ENCODE measurements around the gene HOXB3. TPM values are rescaled to one million over a fixed set of nuclear protein-coding genes. Genes with fewer than 3 reads are reported as not detected.
A peak's percentile ranks its signal among the peaks of the same experiment; 100 is the strongest.

Gene HOXB3
- total RNA-seq, 5 donors from 2014 or later (not counting 1 experiment from before 2014, with no cell fraction given): 3.5 to 7.7 (median 4.2) TPM

DNA sequence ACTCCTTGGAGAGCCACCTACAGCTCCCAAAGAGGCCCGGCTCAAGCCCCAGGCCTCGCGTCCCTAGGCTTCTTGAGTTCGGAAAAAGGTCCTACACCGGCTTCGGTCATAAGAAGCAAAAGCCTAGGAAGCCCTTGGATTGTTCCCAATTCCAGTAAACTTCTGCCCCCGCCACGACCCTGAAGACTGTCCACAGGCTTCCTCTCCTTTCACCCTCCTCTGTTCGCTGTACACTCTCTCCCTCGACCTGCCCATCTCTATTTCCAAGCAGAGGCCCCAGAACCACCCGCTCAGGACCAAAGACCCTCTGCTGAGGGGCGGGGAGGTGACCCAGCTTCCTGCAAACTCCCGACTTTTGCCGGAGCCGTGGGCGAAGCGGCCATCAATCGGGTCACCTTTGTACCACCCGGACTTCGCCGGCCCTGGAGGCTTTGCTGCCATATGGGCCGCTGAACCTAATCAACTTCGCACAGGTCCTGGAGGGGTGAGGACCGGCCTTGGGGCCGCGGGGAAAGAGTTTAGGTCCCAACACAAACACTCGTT is 47.9 kb downstream of the HOXB3 start:
- Mint-ChIP-seq H3K27ac (peak overlapping the region; percentile 99 to 100), H3K36me3 (peaks cover 3% of the 10 kb centered on the region), H3K4me3 (peak overlapping the region; percentile 90 to 98 (median 91)), H3K27me3 (peaks cover 10 to 15% of the 10 kb centered on the region in 2 donors), H3K4me1 (peaks cover 40 to 63% (median 48%) of the 10 kb centered on the region in 3 donors), H3K9me3 (no peaks in the 10 kb centered on the region)
- peak overlapping the region; percentile 95 for H3K27ac ChIP-seq (ENCODE audit: low read length)
- no peaks in the 10 kb centered on the region for H3K9me3 ChIP-seq
- peaks cover 19 to 41% of the 10 kb centered on the region in 2 experiments for H3K4me1 ChIP-seq (ENCODE audit: control insufficient read depth in 1 of 2, extremely low read depth in 1 of 2, insufficient read depth in 2 of 2, low read length in 2 of 2)
- H3K36me3 ChIP-seq (ENCODE audit: control insufficient read depth in 2 of 2, extremely low read depth in 1 of 2, insufficient read depth in 1 of 2, low read length in 1 of 2): no peaks in the 10 kb centered on the region
- 46% methylated on average over 21 of the region's 27 CpGs for WGBS (ENCODE audit: insufficient coverage)
- peaks cover 0 to 44% of the 10 kb centered on the region in 2 experiments for H3K27me3 ChIP-seq (replicated peaks in 1 of 2; ENCODE audit: control insufficient read depth in 2 of 2, extremely low read depth in 1 of 2, insufficient read depth in 2 of 2, low read length in 1 of 2)
- ATAC-seq (replicated peaks in 1 of 4): no peak
- peak in 11 of 35 experiments; percentile 16 to 53 (median 23) for DNase-seq
- CTCF ChIA-PET: interaction anchor here (0.6 to 1.1 kb wide), 2 partner anchors 46 to 183 kb away, joined by 3 read pairs; no protein-coding TSS in a partner anchor
- H3K4me3 ChIP-seq (ENCODE audit: control insufficient read depth in 1 of 2, extremely low read depth in 1 of 2, low read length in 1 of 2): peak overlapping the region; percentile 80 to 94
- POLR2A ChIA-PET: interaction anchor here in 1 of 2 donors (0.6 kb wide), 1 partner anchor 38 kb away, joined by 4 read pairs; no protein-coding TSS in a partner anchor

- POLR2A ChIA-PET: interaction anchor here (0.6 to 0.7 kb wide), 7 partner anchors 9 to 1174 kb away, joined by 3 to 4 read pairs (median 3); no protein-coding TSS in a partner anchor
- Histone ChIP-seq H3K27ac (ENCODE audit: low read length) (peak overlapping the region; percentile 95), H3K4me1 (ENCODE audit: control insufficient read depth in 1 of 2, extremely low read depth in 1 of 2, insufficient read depth in 2 of 2, low read length in 2 of 2) (peaks cover 17 to 35% of the 10 kb centered on the region in 2 experiments), H3K9me3 (no peaks in the 10 kb centered on the region), H3K27me3 (replicated peaks in 1 of 2; ENCODE audit: control insufficient read depth in 2 of 2, extremely low read depth in 1 of 2, insufficient read depth in 2 of 2, low read length in 1 of 2) (peaks cover 0 to 41% of the 10 kb centered on the region in 2 experiments), H3K36me3 (ENCODE audit: control insufficient read depth in 2 of 2, extremely low read depth in 1 of 2, insufficient read depth in 1 of 2, low read length in 1 of 2) (no peaks in the 10 kb centered on the region), H3K4me3 (ENCODE audit: control insufficient read depth in 1 of 2, extremely low read depth in 1 of 2, low read length in 1 of 2) (peak overlapping the region; percentile 80 to 94)
- peak in 26 of 35 experiments; percentile 19 to 74 (median 38) for DNase-seq
- peak overlapping the region; percentile 90 to 98 (median 91) for H3K4me3 Mint-ChIP-seq
- H3K27ac Mint-ChIP-seq: peak overlapping the region; percentile 99 to 100
- H3K36me3 Mint-ChIP-seq: peaks cover 3% of the 10 kb centered on the region
- CTCF ChIA-PET: interaction anchor here (0.6 to 1.1 kb wide), 4 partner anchors 34 to 184 kb away, joined by 3 read pairs; no protein-coding TSS in a partner anchor
- H3K9me3 Mint-ChIP-seq: no peaks in the 10 kb centered on the region
- 13% methylated on average over 27 of the region's 36 CpGs for WGBS (ENCODE audit: insufficient coverage)
- ATAC-seq (replicated peaks in 1 of 4): peak; percentile 37 to 48 (median 44)
- H3K27me3 Mint-ChIP-seq: peaks cover 10 to 17% of the 10 kb centered on the region in 2 donors
- H3K4me1 Mint-ChIP-seq: peaks cover 37 to 61% (median 44%) of the 10 kb centered on the region in 3 donors
Observed at GRCh38 chr17:48541577-48542113, 48.4 kb downstream of the HOXB3 start.

- Histone ChIP-seq H3K4me3 (ENCODE audit: control insufficient read depth in 1 of 2, extremely low read depth in 1 of 2, low read length in 1 of 2) (peak overlapping the region; percentile 80 to 94), H3K4me1 (ENCODE audit: control insufficient read depth in 1 of 2, extremely low read depth in 1 of 2, insufficient read depth in 2 of 2, low read length in 2 of 2) (peaks cover 12 to 30% of the 10 kb centered on the region in 2 experiments), H3K36me3 (ENCODE audit: control insufficient read depth in 2 of 2, extremely low read depth in 1 of 2, insufficient read depth in 1 of 2, low read length in 1 of 2) (no peaks in the 10 kb centered on the region), H3K27me3 (replicated peaks in 1 of 2; ENCODE audit: control insufficient read depth in 2 of 2, extremely low read depth in 1 of 2, insufficient read depth in 2 of 2, low read length in 1 of 2) (peaks cover 0 to 37% of the 10 kb centered on the region in 2 experiments), H3K9me3 (no peaks in the 10 kb centered on the region), H3K27ac (ENCODE audit: low read length) (peak overlapping the region; percentile 95)
- Mint-ChIP-seq H3K4me1 (peaks cover 33 to 56% (median 39%) of the 10 kb centered on the region in 3 donors), H3K27me3 (peaks cover 7 to 18% of the 10 kb centered on the region in 2 donors), H3K27ac (peak overlapping the region; percentile 99 to 100), H3K36me3 (peaks cover 3% of the 10 kb centered on the region), H3K9me3 (no peaks in the 10 kb centered on the region), H3K4me3 (peak overlapping the region; percentile 90 to 98 (median 91))
- ATAC-seq (replicated peaks in 1 of 4): peak in 1 of 4 experiments; percentile 3
- POLR2A ChIA-PET: interaction anchor here (0.6 to 1.0 kb wide), 8 partner anchors 8 to 1174 kb away, joined by 3 to 4 read pairs (median 3); partner anchors contain the start of gene SNX11 (in 1 of the 2)
- WGBS (ENCODE audit: insufficient coverage): 31% methylated on average over 5 of the region's 12 CpGs
- CTCF ChIA-PET: interaction anchor here in 1 of 2 donors (0.6 to 1.1 kb wide), 3 partner anchors 34 to 161 kb away, joined by 3 read pairs; no protein-coding TSS in a partner anchor
- peak in 2 of 35 experiments; percentile 24 to 30 for DNase-seq
Observed at GRCh38 chr17:48541036-48541576, 48.9 kb downstream of the HOXB3 start.

GRCh38 chr17:48540213-48540612 is 49.8 kb downstream of the HOXB3 start:
- no CpG with 5 or more reads among the region's 1 CpG for WGBS (ENCODE audit: insufficient coverage)
- Histone ChIP-seq H3K4me3 (ENCODE audit: control insufficient read depth in 1 of 2, extremely low read depth in 1 of 2, low read length in 1 of 2) (no peak overlapping the region), H3K4me1 (ENCODE audit: control insufficient read depth in 1 of 2, extremely low read depth in 1 of 2, insufficient read depth in 2 of 2, low read length in 2 of 2) (peaks cover 5 to 22% of the 10 kb centered on the region in 2 experiments), H3K36me3 (ENCODE audit: control insufficient read depth in 2 of 2, extremely low read depth in 1 of 2, insufficient read depth in 1 of 2, low read length in 1 of 2) (no peaks in the 10 kb centered on the region), H3K9me3 (no peaks in the 10 kb centered on the region), H3K27me3 (replicated peaks in 1 of 2; ENCODE audit: control insufficient read depth in 2 of 2, extremely low read depth in 1 of 2, insufficient read depth in 2 of 2, low read length in 1 of 2) (peaks cover 0 to 37% of the 10 kb centered on the region in 2 experiments), H3K27ac (ENCODE audit: low read length) (peak overlapping the region; percentile 34)
- ChIA-PET POLR2A (interaction anchor here (0.5 to 1.0 kb wide), 3 partner anchors 14 to 432 kb away, joined by 3 to 4 read pairs (median 3); partner anchors contain the start of gene SNX11 (in 1 of the 2)), CTCF (no interaction called here)
- peaks cover 5 to 18% of the 10 kb centered on the region in 2 donors for H3K27me3 Mint-ChIP-seq
- DNase-seq: no peak
- no peaks in the 10 kb centered on the region for H3K9me3 Mint-ChIP-seq
- peaks cover 27 to 47% (median 30%) of the 10 kb centered on the region in 3 donors for H3K4me1 Mint-ChIP-seq
- peak overlapping the region; percentile 71 to 86 for H3K27ac Mint-ChIP-seq
- no peak for ATAC-seq (replicated peaks in 1 of 4)
- H3K36me3 Mint-ChIP-seq: peaks cover 3% of the 10 kb centered on the region
- H3K4me3 Mint-ChIP-seq: peak overlapping the region; percentile 19 to 53 (median 42)

GRCh38 chr17:48539177-48539576 is 50.9 kb downstream of the HOXB3 start:
- ATAC-seq (replicated peaks in 1 of 4): no peak
- Histone ChIP-seq H3K4me3 (ENCODE audit: control insufficient read depth in 1 of 2, extremely low read depth in 1 of 2, low read length in 1 of 2) (no peak overlapping the region), H3K4me1 (ENCODE audit: control insufficient read depth in 1 of 2, extremely low read depth in 1 of 2, insufficient read depth in 2 of 2, low read length in 2 of 2) (peaks cover 2 to 15% of the 10 kb centered on the region in 2 experiments), H3K27ac (ENCODE audit: low read length) (no peak overlapping the region), H3K36me3 (ENCODE audit: control insufficient read depth in 2 of 2, extremely low read depth in 1 of 2, insufficient read depth in 1 of 2, low read length in 1 of 2) (no peaks in the 10 kb centered on the region), H3K27me3 (replicated peaks in 1 of 2; ENCODE audit: control insufficient read depth in 2 of 2, extremely low read depth in 1 of 2, insufficient read depth in 2 of 2, low read length in 1 of 2) (peaks cover 0 to 27% of the 10 kb centered on the region in 2 experiments), H3K9me3 (no peaks in the 10 kb centered on the region)
- H3K36me3 Mint-ChIP-seq: peaks cover 3% of the 10 kb centered on the region
- 93% methylated on average over 2 of the region's 4 CpGs for WGBS (ENCODE audit: insufficient coverage)
- H3K4me1 Mint-ChIP-seq: peaks cover 25 to 40% (median 26%) of the 10 kb centered on the region in 3 donors
- peak overlapping the region in 1 of 2 donors; percentile 12 for H3K27ac Mint-ChIP-seq
- CTCF ChIA-PET: no interaction called here
- DNase-seq: no peak
- no peaks in the 10 kb centered on the region for H3K9me3 Mint-ChIP-seq
- POLR2A ChIA-PET: no interaction called here
- peaks cover 5 to 18% of the 10 kb centered on the region in 2 donors for H3K27me3 Mint-ChIP-seq
- no peak overlapping the region for H3K4me3 Mint-ChIP-seq

DNA sequence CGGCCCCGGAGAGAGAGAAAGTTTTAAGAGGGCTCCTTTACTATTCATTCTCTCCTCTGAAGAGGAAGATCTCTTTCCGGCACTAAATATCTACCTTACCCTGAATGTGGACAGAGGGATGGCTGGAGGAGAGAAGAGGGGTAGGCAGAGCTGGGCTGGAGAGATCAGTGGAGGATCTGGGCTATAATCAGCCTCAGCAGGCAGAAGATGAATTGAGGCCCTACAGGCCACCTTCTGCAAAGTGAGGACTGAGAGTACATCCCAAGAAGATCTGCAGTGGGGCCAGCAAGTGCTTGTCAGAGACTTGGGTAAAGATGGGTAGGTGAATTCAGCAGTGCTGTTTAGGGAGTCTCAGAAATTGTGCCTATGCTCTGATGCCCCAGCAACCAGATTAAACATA is 52.7 kb downstream of the HOXB3 start:
- WGBS (ENCODE audit: insufficient coverage): no CpG with 5 or more reads among the region's 3 CpGs

More for the DNA sequence above, 52.7 kb downstream of the HOXB3 start:
- Mint-ChIP-seq H3K27ac (no peak overlapping the region), H3K4me3 (no peak overlapping the region), H3K36me3 (no peaks in the 10 kb centered on the region), H3K4me1 (peaks cover 17 to 24% (median 18%) of the 10 kb centered on the region in 3 donors), H3K9me3 (no peaks in the 10 kb centered on the region), H3K27me3 (peaks cover 4 to 8% of the 10 kb centered on the region in 2 donors)
- no peaks in the 10 kb centered on the region for H3K36me3 ChIP-seq (ENCODE audit: control insufficient read depth in 2 of 2, extremely low read depth in 1 of 2, insufficient read depth in 1 of 2, low read length in 1 of 2)
- no peaks in the 10 kb centered on the region for H3K9me3 ChIP-seq
- DNase-seq (no peak), ATAC-seq (replicated peaks in 1 of 4) (no peak)
- peaks cover 2 to 13% of the 10 kb centered on the region in 2 experiments for H3K4me1 ChIP-seq (ENCODE audit: control insufficient read depth in 1 of 2, extremely low read depth in 1 of 2, insufficient read depth in 2 of 2, low read length in 2 of 2)
- POLR2A ChIA-PET: no interaction called here
- CTCF ChIA-PET: no interaction called here
- H3K27me3 ChIP-seq (replicated peaks in 1 of 2; ENCODE audit: control insufficient read depth in 2 of 2, extremely low read depth in 1 of 2, insufficient read depth in 2 of 2, low read length in 1 of 2): peaks cover 0 to 13% of the 10 kb centered on the region in 2 experiments
- no peak overlapping the region for H3K4me3 ChIP-seq (ENCODE audit: control insufficient read depth in 1 of 2, extremely low read depth in 1 of 2, low read length in 1 of 2)
- H3K27ac ChIP-seq (ENCODE audit: low read length): no peak overlapping the region

Data from T-cell (primary cell).